CD8-positive, alpha-beta memory T cell (primary cell): ENCODE data around the gene ALPG. TPM values are rescaled to one million over a fixed set of nuclear protein-coding genes. Genes with fewer than 3 reads are reported as not detected.
"Not testable (repeated sequence)": the region's sequence is repeated elsewhere in the genome, so short reads cannot be mapped to it uniquely, and the experiment has no call there.

Source experiments
- CTCF ChIA-PET: fragments of 350-600 bp; sonication (Branson Sonifier 250); formaldehyde crosslinking; loops from one replicate; lab custom pipeline; 2021; ENCODE audit warnings: antibody characterized with exemption; lab: Charles Lee
- POLR2A ChIA-PET: fragments of 350-600 bp; sonication (Branson Sonifier 250); formaldehyde crosslinking; loops from one replicate; lab custom pipeline; 2021; ENCODE audit warnings: antibody characterized with exemption; lab: Charles Lee
- DNase-seq, 5 donors: peaks; one replicate each; pipeline versions ENCODE4 v3.0.0 to v3.0.0-alpha.2; 2020 to 2022; ENCODE audit warnings: mixed read lengths in 1 of 5
- H3K27ac ChIP-seq: one replicate; pipeline ENCODE4 v1.7.0; 2013; ENCODE audit warnings: low read depth, mild to moderate bottlenecking, low read length, moderate library complexity
- H3K27me3 ChIP-seq: 2 replicates; pipeline ENCODE4 v1.7.0; 2013; ENCODE audit warnings: low read length, mild to moderate bottlenecking; ENCODE audit not compliant: insufficient read depth, poor library complexity, severe bottlenecking
- H3K36me3 ChIP-seq: 2 replicates; pipeline ENCODE4 v1.7.0; 2013; ENCODE audit warnings: mild to moderate bottlenecking, low read length, moderate library complexity; ENCODE audit not compliant: insufficient read depth
- H3K4me1 ChIP-seq: 2 replicates; pipeline ENCODE4 v1.7.0; 2013; ENCODE audit warnings: mild to moderate bottlenecking, low read length, moderate library complexity; ENCODE audit not compliant: insufficient read depth
- H3K4me3 ChIP-seq: 2 replicates; pipeline ENCODE4 v1.7.0; 2013; ENCODE audit warnings: mild to moderate bottlenecking, low read length
- H3K9me3 ChIP-seq: 2 replicates; pipeline ENCODE4 v1.7.0; 2013; ENCODE audit warnings: mild to moderate bottlenecking, low read length
- H3K27ac Mint-ChIP-seq, 8 donors: one replicate each; pipeline ENCODE4 v1.8.0; 2020 to 2021; ENCODE audit warnings: mixed read lengths in 8 of 8, mild to moderate bottlenecking in 6 of 8, inconsistent platforms in 3 of 8, moderate library complexity in 3 of 8
- H3K27me3 Mint-ChIP-seq, 2 donors: one replicate each; pipeline ENCODE4 v1.8.0; 2020 to 2021; ENCODE audit warnings: mixed read lengths in 2 of 2, mild to moderate bottlenecking in 1 of 2, moderate library complexity in 1 of 2
- H3K36me3 Mint-ChIP-seq, 3 donors: one replicate each; pipeline ENCODE4 v1.8.0; 2020 to 2021; ENCODE audit warnings: mixed read lengths in 3 of 3, inconsistent platforms in 1 of 3, mild to moderate bottlenecking in 1 of 3
- H3K4me1 Mint-ChIP-seq, 3 donors: one replicate each; pipeline ENCODE4 v1.8.0; 2020 to 2021; ENCODE audit warnings: mixed read lengths in 3 of 3, inconsistent platforms in 1 of 3, mild to moderate bottlenecking in 1 of 3
- H3K4me3 Mint-ChIP-seq, 7 donors: one replicate each; pipeline ENCODE4 v1.8.0; 2020 to 2021; ENCODE audit warnings: mixed read lengths in 7 of 7, mild to moderate bottlenecking in 6 of 7, moderate library complexity in 4 of 7, inconsistent platforms in 2 of 7
- H3K9me3 Mint-ChIP-seq, 5 donors: one replicate each; pipeline ENCODE4 v1.8.0; 2020 to 2022; ENCODE audit warnings: mixed read lengths in 5 of 5, mild to moderate bottlenecking in 3 of 5, moderate library complexity in 2 of 5, inconsistent platforms in 1 of 5
- polyA plus RNA-seq: library from polyadenylated mRNA; unstranded; fragments of 300-500 nt; fragmentation: Illumina TruSeq; gene quantifications from one replicate; pipeline ENCODE4 v1.2.3, GENCODE V29; 2021
- total RNA-seq, 2 experiments: library from RNA; stranded (reverse); gene quantifications; one replicate each; pipeline ENCODE4 v1.2.3, GENCODE V29; 2021

The ALPG gene
- total and polyA plus RNA-seq, 3 experiments from 2014 or later, result not detected

DNA sequence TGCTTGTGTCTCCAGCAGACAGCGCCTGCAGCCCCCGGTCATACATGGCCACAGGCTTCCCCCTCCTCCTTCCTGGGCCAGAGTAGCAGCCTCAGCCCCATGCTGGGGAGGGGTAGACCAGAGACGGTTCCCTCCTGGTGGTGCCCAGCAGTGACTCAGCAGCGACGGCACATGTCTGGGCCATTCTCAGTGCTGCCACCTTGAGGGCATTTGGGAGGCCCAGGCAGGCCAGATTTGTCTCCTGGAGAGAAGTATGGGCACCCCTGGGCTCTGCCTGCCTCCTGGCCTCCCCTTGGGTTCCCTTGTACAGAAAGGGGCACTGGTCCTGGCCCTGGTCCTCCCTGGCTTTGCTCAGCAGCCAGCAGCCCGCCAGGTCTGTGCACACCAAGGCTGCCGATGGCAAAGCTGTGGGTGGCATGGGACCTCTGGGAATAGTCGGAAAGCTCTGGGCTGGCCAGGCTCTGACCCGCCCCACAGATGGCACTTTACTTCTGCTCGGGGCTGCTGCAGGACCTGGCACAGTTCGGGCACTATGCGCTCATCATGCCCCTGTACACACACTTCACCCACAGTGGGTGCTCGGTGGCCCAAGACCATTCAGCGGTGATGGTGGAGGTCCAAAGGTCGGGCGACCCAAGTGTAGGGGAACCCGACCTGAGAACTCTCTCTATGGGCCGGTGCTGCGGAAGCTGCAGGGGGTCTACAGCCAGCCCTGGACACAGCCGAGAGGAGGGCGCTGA lies 37.9 kb downstream of the ALPG start:
- H3K4me1 Mint-ChIP-seq, result peaks cover 0 to 8% (median 4%) of the 10 kb centered on the region in 3 donors
- Histone ChIP-seq H3K9me3 (no peaks in the 10 kb centered on the region), H3K27ac (no peak overlapping the region), H3K36me3 (no peaks in the 10 kb centered on the region), H3K27me3 (no peaks in the 10 kb centered on the region), H3K4me3 (no peak overlapping the region), H3K4me1 (no peaks in the 10 kb centered on the region)
- H3K27me3 Mint-ChIP-seq, result peaks cover 0 to 8% of the 10 kb centered on the region in 2 donors
- ChIA-PET POLR2A (no interaction called here), CTCF (interaction anchor here (1.5 to 1.6 kb wide), 3 partner anchors 9 to 545 kb away, joined by 4 to 6 read pairs (median 4); no protein-coding TSS in a partner anchor)
- no peak overlapping the region for H3K4me3 Mint-ChIP-seq
- DNase-seq, result peak; percentile 17 to 62 (median 29)
- no peak overlapping the region for H3K27ac Mint-ChIP-seq
- no peaks in the 10 kb centered on the region for H3K9me3 Mint-ChIP-seq
- H3K36me3 Mint-ChIP-seq, result no peaks in the 10 kb centered on the region

- H3K9me3 Mint-ChIP-seq, H3K36me3 ChIP-seq, H3K4me1 Mint-ChIP-seq, H3K27me3 Mint-ChIP-seq, H3K27ac ChIP-seq, H3K27me3 ChIP-seq, POLR2A ChIA-PET, DNase-seq, H3K36me3 Mint-ChIP-seq, H3K4me1 ChIP-seq, H3K27ac Mint-ChIP-seq, H3K4me3 Mint-ChIP-seq, H3K4me3 ChIP-seq, H3K9me3 ChIP-seq: not testable (repeated sequence)
- CTCF ChIA-PET, result interaction anchor here (1.5 to 1.6 kb wide), 3 partner anchors 10 to 546 kb away, joined by 4 to 6 read pairs (median 4); no protein-coding TSS in a partner anchor
These were observed 38.7 kb downstream of the ALPG start for GRCh38 chr2:232445149-232445885.

DNA sequence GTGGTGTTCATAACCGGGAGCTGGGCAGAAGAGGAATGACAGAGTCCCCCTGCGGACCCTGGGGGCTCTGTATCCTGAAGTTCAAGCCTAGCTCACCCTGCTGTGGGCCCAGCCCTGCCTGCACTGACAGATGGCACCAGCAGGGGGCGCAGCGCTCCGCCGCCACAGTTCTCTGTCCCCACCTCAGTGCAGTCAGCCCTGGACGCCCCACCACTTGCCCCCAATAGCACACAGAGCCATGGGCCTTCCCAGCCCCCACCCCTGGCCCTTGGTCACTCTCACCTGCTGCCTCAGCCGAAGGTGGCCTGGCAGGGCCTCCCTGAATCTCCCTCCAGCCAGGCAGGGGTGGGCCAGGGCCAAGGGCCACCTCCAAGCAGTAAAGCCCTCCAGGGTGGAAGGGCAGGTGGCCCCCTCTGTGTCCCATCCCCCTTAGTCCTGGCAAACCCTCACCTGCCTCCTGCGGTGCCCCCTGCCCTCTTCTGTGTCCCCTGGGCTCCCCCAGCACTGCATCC lies 39.7 kb downstream of the ALPG start:
- H3K9me3 ChIP-seq, H3K27me3 Mint-ChIP-seq, H3K36me3 ChIP-seq, H3K4me1 Mint-ChIP-seq, H3K4me3 ChIP-seq, H3K4me1 ChIP-seq, H3K27ac Mint-ChIP-seq, H3K27ac ChIP-seq, DNase-seq, H3K9me3 Mint-ChIP-seq, POLR2A ChIA-PET, H3K36me3 Mint-ChIP-seq, H3K4me3 Mint-ChIP-seq, H3K27me3 ChIP-seq: not testable (repeated sequence)
- CTCF ChIA-PET, result interaction anchor here (1.2 kb wide), 1 partner anchor 570 kb away, joined by 3 read pairs; no protein-coding TSS in a partner anchor

- DNase-seq, result no peak
- H3K9me3 Mint-ChIP-seq, result no peaks in the 10 kb centered on the region
- no peaks in the 10 kb centered on the region for H3K4me1 Mint-ChIP-seq
- Histone ChIP-seq H3K36me3 (no peaks in the 10 kb centered on the region), H3K27me3 (no peaks in the 10 kb centered on the region), H3K27ac (no peak overlapping the region), H3K4me1 (no peaks in the 10 kb centered on the region), H3K9me3 (no peaks in the 10 kb centered on the region), H3K4me3 (no peak overlapping the region)
- H3K36me3 Mint-ChIP-seq, result no peaks in the 10 kb centered on the region
- H3K4me3 Mint-ChIP-seq, result no peak overlapping the region
- ChIA-PET POLR2A (no interaction called here), CTCF (interaction anchor here (1.2 kb wide), 2 partner anchors 546 to 571 kb away, joined by 3 read pairs; no protein-coding TSS in a partner anchor)
- peak overlapping the region in 1 of 8 donors; percentile 33 for H3K27ac Mint-ChIP-seq
- H3K27me3 Mint-ChIP-seq, result peaks cover 0 to 4% of the 10 kb centered on the region in 2 donors
These were observed 40.5 kb downstream of the ALPG start for GRCh38 chr2:232447091-232447620.

DNA sequence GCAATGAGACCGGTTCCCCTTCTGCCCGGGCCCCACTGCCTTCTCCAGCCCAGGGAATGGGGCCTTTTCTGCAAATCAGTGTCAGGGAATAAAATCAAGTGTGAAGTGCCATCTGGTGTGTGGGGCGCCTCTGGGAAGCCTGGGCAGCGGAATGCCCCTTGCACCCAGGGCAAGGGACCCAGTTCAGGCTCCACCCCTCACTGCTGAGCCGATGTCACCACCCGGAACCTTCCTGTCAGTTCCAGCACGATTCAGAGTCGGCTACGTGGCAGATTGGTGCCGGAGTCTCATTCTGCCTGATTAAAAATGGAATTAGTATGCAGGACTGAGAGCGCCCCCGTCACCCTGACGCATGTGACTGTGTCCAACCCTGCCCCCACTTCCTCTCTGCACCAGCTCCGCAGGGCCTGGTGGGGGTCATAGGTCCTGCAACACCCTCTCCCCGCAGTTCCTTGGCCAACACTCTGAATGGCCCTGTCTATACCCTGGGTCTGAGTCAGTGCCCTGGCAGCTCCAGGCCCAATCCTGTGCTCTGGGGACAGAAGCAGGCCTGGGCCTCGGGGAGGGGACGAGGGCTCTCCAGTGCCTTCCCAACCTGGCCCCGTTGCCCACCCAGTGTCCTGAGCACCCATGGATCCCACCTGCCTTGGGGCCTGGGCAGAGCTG lies 41.1 kb downstream of the ALPG start:
- Mint-ChIP-seq H3K4me3 (no peak overlapping the region), H3K36me3 (no peaks in the 10 kb centered on the region), H3K27ac (no peak overlapping the region), H3K9me3 (no peaks in the 10 kb centered on the region), H3K4me1 (no peaks in the 10 kb centered on the region), H3K27me3 (peaks cover 0 to 7% of the 10 kb centered on the region in 2 donors)
- Histone ChIP-seq H3K9me3 (no peaks in the 10 kb centered on the region), H3K4me1 (no peaks in the 10 kb centered on the region), H3K4me3 (no peak overlapping the region), H3K27ac (no peak overlapping the region), H3K27me3 (no peaks in the 10 kb centered on the region), H3K36me3 (no peaks in the 10 kb centered on the region)
- no peak for DNase-seq
- ChIA-PET POLR2A (no interaction called here), CTCF (interaction anchor here (1.2 kb wide), 2 partner anchors 547 to 572 kb away, joined by 3 read pairs; no protein-coding TSS in a partner anchor)

- Mint-ChIP-seq H3K27ac (no peak overlapping the region), H3K27me3 (peaks cover 0 to 7% of the 10 kb centered on the region in 2 donors), H3K9me3 (no peaks in the 10 kb centered on the region), H3K36me3 (no peaks in the 10 kb centered on the region), H3K4me1 (no peaks in the 10 kb centered on the region), H3K4me3 (no peak overlapping the region)
- DNase-seq, result peak in 1 of 5 donors; percentile 10
- Histone ChIP-seq H3K27me3 (no peaks in the 10 kb centered on the region), H3K4me3 (no peak overlapping the region), H3K27ac (no peak overlapping the region), H3K9me3 (no peaks in the 10 kb centered on the region), H3K4me1 (no peaks in the 10 kb centered on the region), H3K36me3 (no peaks in the 10 kb centered on the region)
- ChIA-PET POLR2A (no interaction called here), CTCF (no interaction called here)
These were observed 41.7 kb downstream of the ALPG start for GRCh38 chr2:232448304-232448690.

DNA sequence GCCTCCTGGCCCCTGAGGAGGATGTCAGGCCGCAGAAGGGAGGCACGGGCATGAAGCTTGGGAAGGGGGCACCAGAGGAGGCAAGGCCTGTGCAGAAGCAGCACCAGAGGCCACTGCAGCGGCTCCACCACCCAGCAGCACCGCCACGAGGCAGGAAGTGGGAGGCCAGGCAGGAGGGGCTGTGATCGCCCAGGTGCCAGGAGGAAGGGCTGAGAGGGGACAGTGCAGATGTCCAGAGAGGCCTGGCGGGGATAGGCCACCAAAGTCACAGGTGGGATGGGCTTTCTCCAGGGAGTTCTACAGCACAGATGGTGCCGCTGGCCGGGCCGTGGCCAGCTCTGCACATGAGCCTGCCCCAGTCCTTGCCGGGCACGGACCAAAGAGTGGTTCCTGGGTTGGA lies 43.3 kb downstream of the ALPG start:
- Histone ChIP-seq H3K9me3 (no peaks in the 10 kb centered on the region), H3K27ac (no peak overlapping the region), H3K27me3 (no peaks in the 10 kb centered on the region), H3K4me1 (no peaks in the 10 kb centered on the region), H3K36me3 (no peaks in the 10 kb centered on the region), H3K4me3 (no peak overlapping the region)
- Mint-ChIP-seq H3K36me3 (no peaks in the 10 kb centered on the region), H3K27ac (no peak overlapping the region), H3K9me3 (no peaks in the 10 kb centered on the region), H3K4me3 (no peak overlapping the region), H3K4me1 (no peaks in the 10 kb centered on the region), H3K27me3 (peaks cover 6 to 12% of the 10 kb centered on the region in 2 donors)
- CTCF ChIA-PET, result no interaction called here
- POLR2A ChIA-PET, result no interaction called here
- no peak for DNase-seq
